Activated T-cell treated with anti-CD3 and anti-CD28 coated beads for 24 hours (primary cell): Measurements from ENCODE around the gene KCNQ1OT1.

Experiments
- DNase-seq: peaks from one replicate; pipeline ENCODE4 v3.0.0-alpha.2; 2020; ENCODE audit warnings: low read depth

KCNQ1OT1 gene

GRCh38 chr11:2719831-2720590 lies 20.2 kb upstream of the KCNQ1OT1 start:
- DNase-seq, result no peak

- DNase-seq, result no peak
These were observed 19.1 kb upstream of the KCNQ1OT1 start for GRCh38 chr11:2718817-2719438.

DNA sequence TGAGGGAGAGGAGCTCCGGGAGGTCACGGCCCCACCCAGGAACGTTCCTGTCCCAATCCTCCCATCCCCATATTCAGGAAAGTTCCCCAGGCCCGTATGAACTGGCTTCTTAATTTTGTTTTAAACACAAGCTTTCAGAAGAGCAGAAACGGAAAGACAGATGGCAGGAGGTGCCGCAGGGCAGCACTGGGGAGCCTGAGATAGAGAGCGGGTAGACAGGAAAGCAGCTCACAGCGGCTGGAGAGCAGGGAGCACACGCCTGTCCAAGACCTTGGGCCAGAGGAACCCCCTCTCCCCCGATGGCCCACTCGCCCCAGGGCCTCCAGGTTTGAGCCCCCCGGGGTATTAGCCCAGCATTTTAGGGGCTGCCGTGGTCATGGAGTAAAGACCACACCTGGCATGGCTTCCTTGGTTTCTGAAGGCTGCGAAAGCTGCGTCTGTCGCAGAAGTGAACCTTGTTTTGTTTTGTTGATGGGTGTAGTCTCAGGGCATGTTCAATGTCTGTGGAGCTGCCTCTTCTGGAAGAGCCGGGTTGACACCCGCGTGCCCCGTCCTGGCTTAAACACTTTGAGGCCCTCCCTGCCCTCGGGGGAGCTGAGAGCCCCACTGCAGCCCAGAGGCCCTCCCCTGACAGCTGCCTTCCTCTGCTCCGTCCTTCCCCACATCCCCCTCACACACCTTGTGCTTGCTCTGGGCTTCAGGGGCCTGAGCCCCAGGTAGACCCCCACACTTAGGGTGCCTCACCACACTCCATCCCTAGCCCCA lies 17.9 kb upstream of the KCNQ1OT1 start:
- DNase-seq, result no peak

GRCh38 chr11:2716376-2717095 lies 16.7 kb upstream of the KCNQ1OT1 start:
- DNase-seq, result no peak

- no peak for DNase-seq
These were observed 16.0 kb upstream of the KCNQ1OT1 start for GRCh38 chr11:2715716-2716350.

DNA sequence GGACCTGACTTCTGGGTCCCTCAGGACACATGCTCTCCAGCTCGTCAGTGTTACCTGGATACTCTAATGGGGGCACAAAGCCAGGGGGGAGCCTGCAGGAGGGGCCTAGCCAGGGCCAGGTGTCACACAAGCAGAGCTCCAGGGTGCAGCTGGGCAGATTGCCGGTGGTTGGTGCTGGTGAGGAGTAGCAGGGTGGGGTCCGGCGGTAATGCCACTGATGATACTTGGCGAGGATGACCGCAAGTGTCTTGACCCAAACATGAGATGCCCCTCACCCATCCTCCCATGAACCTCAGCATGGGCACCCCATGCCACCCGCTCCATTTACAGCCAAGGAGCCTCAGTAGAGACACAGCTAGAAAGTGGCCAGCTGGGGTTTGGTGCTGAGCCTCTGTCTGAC lies 15.1 kb upstream of the KCNQ1OT1 start:
- no peak for DNase-seq

- no peak for DNase-seq
These were observed 14.6 kb upstream of the KCNQ1OT1 start for GRCh38 chr11:2714463-2714800.

DNA sequence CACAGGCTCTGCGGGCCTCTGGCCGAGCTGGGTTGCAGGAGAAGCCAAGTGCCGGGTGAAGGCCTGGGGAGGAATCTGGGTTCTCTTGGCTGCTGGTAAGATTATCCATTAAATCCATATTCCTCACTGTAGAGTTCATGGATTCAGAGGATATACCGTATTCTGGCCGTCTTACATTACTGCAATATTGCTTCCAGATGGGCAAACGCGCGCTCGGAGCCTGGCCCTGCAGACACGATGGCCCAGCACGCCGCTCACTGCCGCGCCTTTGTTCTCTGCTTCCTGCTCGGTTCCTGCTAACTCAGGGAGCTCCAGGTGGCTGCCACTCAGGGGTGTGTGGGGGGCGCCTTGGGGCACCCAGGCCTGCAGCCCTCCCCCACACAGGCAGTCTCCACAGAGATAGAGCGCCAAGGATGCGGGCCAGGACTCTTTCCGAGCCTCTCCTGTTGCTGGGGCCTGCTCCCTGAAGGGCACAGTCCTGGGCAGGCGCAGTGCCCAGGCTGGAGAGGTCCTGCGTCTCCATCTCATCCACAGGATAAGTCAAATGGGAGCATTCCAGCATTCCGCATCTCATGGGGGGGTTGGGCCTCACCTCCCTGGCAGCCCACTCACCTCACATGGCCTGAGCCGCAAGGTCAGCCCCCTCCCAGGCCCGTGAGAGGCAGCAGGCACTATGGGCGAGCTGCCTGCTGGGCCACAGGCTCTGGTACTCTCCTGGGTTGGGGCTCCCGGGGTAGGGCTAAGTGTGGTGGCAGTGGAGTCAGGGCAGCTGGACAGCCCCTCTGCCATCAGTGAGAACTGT lies 14.1 kb upstream of the KCNQ1OT1 start:
- DNase-seq, result no peak

- DNase-seq, result no peak
These were observed 13.3 kb upstream of the KCNQ1OT1 start for GRCh38 chr11:2713094-2713493.

GRCh38 chr11:2711161-2711560 lies 11.4 kb upstream of the KCNQ1OT1 start:
- no peak for DNase-seq

- no peak for DNase-seq
These were observed 9.6 kb upstream of the KCNQ1OT1 start for GRCh38 chr11:2709429-2709828.

DNA sequence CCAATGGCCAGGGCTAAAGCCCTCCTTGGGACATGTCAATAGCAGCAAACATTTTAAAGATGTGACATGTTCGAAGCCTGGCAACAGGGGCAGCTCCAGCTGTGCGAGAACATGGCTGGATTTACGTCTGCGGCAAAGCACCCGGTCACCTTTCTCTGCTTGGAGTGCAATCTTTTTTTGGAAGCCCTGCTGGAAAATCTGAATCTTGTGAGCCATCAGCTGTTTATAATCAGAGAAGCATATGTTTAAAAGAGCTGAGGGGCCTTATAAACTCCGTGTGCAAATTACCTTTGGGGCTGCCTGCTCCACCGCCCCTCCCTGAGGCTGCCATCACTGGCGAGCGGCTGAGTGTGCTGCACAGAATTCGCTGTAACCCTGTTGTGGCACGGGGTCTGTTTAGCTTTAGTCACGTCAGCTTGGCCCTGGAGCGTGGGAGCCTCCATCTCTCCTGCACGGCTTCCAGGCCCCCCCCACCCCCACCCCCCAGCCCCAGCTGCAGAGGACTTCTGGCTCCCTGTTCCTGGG lies 9.0 kb upstream of the KCNQ1OT1 start:
- no peak for DNase-seq

DNA sequence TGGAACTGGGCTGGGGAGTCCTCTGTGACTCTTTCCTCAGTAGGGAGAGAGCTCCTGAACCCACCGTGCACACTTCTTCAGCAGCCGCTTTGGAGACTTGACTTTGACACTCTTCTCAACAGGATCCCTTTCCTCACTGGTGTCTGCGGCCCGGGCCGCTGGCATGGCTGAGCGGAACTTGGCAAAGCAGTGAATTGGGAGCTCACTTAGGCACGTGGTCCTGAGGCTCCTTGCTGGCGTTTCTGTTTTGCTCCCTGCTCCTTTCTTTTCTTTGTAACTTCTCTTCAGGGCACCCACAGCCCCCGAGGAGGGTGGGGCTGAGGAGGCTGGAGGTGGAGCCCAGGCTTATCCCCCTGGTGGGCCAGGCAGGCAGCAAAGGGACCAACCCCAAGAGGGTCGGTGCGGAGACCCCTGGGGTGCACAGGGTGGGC lies 8.4 kb upstream of the KCNQ1OT1 start:
- DNase-seq, result no peak

DNA sequence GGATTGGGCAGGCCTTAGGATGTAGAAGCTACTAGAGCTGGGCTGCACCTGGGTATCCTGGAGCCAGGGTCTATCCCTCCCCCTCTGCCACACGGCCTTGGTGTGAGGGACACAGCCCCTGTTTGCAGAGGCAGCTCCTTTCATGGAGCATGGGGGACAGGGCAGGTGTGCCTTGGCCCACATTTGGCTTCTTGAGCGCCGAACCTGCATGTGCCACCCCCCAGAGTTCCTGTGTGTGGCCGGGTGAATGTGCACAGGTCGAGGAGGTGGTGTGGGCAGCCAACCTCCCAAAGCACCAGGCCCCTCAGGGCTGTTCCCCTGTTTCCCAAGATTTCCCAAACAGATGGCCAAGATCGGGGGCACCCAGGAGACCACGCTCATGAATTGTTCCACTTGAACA lies 7.9 kb upstream of the KCNQ1OT1 start:
- no peak for DNase-seq

DNA sequence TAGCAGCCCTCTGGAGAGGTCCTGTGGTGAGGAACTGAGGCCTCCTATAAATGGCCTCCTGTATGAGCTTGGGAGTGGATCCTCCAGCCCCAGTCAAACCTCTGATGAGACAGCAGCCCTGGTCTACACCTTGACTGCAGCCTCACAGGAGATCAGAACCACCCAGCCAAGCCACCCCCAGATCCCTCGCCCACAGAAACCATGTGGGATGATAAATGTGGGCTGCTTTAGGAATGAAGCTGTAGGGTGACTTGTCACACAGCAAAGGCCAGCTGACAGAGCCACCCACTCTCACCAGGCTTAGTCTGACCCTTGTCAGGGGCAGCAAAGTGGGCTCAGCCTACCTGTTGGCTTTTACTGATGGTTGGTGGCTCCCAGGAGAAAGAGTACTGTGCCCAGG lies 6.5 kb upstream of the KCNQ1OT1 start:
- DNase-seq, result no peak

DNA sequence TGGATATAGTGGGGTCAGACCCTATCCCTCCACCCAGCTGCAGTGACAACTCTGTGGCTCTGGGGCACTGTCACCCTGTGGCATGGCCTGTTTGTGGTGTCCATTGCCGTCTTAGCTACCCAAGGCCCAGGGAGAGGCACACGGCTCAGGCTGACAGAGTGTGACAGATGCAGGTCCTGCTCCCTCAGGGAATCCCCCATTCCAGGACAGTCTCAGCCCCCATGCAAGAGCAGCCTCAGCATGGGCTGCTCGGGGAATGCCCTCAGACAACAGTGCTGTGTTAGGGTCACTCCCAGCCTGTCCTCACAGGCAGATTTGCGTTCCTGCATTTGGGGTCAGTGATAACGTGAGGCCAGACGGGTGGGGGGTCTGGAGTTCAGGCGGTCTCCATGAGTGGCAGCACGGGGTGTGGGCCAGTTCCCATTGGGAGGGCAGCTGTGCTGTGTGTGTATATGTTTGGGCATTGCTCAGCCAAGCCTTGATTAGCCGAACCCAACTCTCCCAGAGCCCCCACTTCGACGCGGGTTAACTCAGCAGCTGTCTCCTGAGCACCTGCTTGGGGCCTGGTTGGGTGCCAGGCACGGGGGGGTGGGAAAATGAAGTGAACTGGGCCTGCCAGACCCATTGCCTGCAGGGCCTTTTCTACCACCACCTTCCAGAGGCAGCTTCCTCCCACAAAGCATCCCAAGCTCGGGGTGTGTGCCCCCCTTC lies 5.3 kb upstream of the KCNQ1OT1 start:
- DNase-seq, result no peak

- DNase-seq, result no peak
These were observed 4.6 kb upstream of the KCNQ1OT1 start for GRCh38 chr11:2704356-2704755.

DNA sequence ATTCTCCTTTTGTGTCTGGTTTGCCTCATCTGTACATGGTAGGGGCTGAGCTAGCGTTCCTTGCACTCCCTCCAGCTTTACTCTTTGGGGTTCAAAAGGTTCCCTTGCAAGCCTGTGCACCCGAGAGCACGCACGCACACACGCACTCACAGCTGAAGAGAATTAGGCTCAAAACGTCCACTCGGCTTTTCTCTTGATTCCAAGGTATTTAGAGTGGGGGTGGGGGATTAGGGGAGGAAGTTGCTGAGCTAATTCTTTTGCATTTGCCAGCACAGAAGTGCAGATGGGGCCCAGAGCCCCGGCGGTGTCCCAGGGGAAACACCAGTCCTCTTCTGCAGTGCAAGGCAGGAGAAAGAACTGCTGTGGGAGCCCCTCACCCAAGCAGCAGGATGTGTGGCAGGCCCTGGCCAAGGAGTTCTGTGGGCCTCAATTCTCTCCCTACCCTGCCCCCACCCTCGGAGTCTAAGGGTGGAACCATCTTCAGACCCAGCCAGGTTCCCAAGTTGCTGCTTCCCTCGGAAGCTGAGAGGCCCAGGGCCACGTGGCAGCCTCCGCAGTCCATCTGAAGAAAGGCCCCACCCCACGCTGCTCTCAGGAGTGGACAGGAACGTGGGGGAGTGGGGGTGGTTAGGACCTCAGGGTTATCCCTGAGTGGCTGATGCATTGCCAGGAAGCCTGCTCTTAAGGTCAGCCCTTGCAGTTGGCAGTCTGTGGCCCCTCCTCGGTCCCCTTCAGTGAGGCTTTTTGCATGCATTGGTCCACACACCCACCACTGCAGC lies 3.8 kb upstream of the KCNQ1OT1 start:
- DNase-seq, result no peak

DNA sequence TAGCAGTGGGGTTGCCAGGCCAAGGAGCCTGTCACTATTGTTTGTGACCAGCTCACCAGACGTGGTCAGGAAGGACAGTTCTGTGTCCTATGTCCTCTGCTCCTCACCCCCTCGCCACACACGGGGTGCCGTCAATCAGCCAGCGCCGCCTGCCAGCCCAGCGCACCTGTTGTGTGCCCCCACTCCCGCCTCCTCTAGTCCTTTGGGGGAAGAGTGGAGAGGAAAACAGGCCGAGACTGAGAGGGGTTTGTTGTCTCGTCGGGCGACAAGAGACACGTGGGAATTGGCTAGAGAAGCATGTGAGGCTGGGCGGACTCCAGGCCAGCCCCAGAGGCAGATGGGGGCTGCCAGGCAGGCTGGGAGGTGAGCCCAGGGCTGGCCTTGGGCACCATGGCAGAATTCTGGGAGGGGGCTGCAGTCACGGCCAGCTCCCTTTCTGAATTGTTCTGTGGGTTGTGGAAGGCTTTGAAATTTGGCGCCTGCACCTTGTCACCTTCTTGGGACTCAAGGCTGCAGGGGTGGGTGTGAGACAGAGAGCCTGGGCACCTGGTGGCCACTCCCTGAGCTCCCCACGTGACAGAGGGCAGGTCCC lies 3.1 kb upstream of the KCNQ1OT1 start:
- no peak for DNase-seq
